CD4-positive, alpha-beta T cell treated with Interleukin-17A for 1 hour (primary cell): ENCODE measurements around the gene CASQ1.

Experiments
- DNase-seq: peaks from one replicate; pipeline ENCODE4 v3.0.0-alpha.2; 2020

Gene CASQ1

DNA sequence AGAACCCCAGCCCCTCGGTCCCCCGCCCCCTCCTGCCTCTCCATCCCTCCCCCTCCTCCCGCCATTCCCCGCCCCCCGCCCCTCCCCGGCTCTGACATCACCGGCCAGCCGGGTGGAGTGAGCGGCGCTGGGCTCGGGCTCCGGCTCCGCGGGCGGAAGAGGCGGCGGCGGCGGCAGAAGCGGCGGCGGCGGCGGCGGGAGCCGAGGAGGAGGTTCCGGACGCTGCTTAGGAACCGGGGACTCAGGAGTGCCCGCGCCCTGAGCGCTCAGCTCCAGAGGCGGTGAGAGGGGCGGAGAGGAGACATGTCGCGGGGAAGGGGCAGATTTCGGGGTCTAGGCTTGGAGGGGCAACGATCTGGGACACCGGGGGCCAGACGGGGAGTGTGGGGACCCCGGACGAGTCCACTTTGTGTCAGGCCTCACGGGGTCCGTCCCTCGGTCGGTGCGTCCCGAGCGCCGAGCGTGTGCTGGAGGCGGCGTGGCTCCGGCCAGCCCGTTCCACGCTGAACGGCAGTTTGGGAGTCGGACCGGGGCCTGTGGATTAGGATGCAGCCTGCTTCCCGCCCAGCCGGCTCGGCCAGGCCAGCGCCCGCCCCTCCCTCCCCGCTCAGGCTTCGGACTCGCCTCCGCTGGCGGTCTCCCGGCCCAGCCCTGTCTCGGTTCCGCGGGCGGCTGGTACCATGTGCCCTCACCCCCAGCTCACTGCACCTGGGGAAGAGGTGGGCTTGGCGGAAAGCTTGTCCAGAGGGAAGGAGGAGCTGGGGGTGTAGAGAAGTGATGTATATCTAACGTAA, 15.1 kb downstream of the CASQ1 start, which contains the start of gene PEA15:
PEA15 (plus strand) TSS at position 143 of the 794 bp plus-strand sequence. CDS start 6,161 bp downstream, outside the sequence.
- peak; percentile 76 for DNase-seq

DNA sequence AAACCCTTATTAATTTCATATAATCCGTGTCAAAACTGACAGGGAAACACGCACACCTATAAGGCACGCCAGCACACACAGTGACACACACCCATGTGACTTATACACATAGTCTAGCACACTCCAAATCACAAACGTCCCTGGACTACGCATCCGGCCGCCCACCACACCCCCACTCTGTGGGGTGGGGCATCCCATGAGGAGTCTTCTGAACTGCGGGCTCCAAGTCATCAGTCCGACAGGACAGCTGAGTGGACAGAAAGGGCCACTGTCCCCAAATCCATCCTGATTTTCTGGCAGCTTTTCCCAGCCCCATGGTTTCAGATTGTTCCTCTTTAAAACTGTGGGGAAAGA, 15.6 kb downstream of the CASQ1 start:
- DNase-seq, result peak; percentile 68

DNA sequence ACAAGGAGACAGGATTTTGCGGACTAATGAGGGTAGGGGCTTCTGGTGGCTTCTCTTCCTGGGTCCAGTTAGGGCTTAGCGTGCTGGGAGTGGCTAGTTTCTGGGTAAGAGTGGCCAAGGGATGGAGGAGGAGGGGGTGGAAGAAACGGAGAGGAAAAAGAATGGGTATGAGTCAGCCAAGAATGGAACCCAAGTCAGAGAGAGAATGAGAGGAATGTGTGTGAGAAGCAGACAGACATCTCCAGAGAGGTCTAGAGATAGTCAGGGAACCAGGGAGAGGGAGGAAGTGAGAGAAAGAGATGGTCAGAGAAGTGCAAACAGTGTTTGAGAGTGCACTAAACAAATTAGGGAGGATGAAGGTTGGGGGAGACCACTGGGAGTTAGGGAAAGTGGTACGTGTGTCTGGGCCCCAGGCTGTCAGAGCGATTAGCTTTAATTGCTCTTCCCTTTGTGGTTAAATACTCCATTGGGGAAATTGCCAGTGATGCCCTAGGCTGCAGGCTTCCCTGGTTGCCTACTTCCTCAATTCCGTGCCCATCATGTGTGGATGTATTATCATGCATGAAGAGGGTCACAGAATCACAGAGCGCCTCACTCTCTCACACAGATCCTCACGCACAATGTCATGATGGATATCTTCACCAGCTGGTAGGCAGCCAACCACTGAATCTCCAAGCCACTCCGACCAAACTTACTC, 16.2 kb downstream of the CASQ1 start:
- DNase-seq, result no peak

DNA sequence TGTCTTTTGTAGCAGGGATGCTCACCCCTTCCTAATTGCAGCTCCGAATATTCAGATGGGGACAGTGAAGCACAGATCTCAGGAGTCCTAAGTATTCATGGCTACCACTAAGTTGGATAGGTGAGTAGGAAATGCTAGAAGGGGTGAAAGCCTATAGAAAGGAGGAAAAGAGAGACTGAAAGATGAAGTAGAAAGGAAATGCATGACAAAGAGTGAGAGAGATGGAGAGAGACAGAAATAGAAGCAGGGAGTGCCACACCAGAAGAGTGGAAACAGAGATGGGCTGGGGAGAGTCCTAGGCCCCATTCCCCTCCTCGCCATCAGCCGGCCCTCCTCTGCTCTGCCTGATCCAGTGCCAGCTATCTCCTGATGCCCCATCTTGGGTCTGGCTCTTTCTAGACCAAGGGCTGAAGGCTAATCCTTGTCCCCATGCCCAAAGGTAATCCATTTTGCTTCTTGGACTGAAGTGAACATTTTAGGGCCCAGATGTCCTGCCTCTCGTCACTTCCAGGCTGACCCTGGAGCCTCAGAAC, 16.8 kb downstream of the CASQ1 start:
- no peak for DNase-seq

DNA sequence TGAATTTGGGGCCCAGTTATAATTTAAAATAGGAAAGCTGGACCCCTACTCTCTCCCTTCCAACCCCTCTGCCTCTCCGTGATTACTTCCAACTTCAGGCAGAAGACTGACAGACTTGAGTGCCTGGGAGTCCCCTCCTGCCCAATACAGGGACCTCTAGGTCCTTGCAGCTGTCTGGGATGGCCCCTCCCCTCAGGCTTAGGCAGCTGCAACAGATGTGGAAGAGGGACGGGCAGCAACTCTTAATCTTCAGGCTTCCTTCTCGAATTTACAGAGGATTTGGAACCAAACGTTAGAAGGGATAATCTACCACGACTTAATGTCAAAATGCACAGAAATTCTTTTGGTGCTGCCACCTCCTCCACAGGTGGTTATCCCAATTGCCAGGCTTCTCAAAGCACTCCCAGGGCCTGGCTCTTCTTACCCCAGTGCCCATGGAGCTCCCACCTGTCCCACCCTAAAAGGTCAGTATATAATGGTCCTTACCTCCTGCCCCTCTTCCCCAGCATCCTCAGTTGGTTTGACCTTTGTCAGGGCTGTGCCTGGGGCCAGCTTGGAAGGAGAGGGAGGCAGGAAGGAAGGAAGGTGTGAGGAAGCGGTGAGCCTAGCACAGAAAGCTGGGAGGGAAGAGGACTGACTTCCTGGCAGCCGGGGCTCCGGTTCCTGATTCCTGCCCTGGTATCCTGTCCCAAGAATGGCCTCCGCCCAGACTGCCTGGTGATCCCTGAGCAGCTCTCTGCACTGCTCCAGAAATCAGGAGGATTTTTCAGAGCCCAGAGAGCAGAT, 17.6 kb downstream of the CASQ1 start:
- DNase-seq, result no peak

DNA sequence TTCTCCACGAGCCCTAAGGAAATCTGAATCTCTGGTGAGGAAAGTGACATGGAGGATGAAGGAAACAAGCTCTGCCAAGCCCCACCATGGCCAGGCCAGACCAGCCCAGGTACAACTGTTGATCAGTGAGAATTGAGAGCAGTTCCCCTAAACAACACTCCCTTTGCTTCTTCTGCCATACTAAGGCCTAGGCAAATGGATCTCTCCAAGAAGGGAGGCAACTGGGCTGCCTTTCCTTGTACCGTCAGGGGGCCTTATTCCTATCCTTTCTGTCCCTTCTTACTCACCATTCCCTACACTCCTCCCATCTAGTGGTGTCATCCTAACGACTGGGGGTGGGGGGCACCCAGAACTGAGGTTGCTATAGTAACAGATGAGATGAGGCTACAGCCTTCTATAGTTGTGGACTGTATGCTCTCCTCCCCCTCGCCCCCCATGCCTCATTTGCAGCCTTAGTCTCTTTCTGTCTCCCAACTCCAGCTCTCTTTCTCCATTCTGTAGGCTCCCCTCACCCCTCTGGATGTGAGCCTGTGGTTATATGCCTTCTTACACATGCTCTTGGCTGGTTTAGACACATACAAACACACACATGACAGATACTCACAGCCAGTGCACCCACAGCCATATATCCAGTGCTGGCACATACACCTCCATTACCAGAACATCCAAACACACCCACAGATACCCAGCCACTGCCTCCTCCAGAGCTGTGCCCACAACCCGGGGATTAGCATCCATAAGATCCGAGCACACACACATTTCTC, 18.4 kb downstream of the CASQ1 start:
- no peak for DNase-seq

DNA sequence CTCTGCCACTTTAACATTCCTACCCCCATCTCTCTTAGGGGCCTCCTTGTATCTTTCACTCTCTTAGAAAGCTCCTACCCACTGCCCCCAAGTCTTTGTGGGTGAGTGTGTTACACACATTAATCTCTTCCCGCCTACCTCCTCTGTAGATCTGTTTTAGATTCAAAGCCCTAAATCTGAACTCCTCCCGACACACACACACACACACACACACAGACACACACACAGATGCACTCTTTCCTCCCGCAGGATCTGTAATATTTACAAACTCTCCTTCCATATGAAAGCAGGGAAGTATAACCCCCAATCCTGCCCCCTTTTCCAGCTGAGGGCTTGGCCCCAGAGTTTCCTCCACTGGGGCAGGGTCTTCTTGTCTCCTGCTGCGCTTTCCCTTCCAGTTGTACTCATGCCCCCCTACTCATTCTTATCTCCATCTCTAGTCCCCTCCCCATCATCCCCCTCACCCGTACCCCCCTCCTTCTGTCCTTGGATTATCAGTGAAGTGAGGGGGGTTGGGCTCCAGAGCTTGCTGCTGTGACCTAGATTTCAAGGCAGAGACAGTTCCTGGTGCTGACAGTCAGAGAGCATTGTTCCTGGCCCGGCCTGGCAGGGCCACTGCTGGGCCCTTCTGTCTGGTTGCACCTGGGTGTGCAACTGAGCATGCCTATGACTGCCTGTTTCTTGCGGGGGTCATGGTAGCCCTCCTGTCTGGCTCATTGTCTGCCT, 19.1 kb downstream of the CASQ1 start:
- DNase-seq, result no peak

DNA sequence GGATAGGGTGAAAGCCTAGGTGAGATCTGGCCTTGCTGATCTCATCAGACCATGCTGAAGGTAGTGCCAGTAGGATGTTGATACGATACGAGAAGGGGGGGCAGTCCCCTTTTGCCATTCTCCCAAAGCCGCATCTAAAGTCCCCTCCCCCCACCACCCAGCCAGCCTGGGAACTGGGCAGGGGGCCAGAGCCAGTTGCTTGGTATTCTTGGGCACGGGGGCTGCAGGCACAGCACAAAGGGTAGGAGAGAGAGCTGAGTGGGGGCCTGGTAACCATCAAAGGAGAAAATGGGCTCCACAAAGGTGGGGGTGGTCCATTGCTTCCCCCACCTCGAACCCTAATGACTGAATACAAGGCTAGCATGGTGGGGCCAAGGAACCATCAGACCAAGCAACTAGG, 20.2 kb downstream of the CASQ1 start:
- no peak for DNase-seq

DNA sequence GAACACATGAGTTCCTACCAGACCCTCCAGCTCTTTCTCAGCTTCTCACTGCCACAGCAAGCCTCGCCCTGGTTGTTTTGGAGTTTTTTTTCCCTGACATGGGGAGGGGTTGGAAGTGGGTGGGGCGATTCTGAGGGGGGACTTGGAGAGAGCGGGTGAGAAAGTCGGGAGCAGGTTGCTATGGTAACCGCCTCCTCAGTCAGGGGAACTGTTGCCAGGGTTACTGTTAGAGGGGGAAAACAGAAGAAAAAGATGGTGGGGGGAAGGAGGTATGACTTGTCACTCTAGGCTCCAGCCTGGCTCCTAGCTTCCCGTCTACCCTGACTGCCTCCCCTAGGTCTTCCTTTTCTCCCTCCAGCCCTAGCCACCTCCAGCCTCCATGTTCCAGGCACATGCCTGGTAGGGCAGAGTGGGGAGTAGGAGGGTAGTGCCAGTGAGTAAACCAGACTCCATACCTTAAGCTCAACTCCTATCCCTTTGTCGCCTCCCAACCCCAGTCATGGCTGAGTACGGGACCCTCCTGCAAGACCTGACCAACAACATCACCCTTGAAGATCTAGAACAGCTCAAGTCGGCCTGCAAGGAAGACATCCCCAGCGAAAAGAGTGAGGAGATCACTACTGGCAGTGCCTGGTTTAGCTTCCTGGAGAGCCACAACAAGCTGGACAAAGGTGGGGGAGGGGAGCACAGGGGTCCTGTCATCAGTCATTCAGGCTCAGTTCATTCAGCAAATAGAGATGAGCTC, 20.8 kb downstream of the CASQ1 start:
- no peak for DNase-seq

DNA sequence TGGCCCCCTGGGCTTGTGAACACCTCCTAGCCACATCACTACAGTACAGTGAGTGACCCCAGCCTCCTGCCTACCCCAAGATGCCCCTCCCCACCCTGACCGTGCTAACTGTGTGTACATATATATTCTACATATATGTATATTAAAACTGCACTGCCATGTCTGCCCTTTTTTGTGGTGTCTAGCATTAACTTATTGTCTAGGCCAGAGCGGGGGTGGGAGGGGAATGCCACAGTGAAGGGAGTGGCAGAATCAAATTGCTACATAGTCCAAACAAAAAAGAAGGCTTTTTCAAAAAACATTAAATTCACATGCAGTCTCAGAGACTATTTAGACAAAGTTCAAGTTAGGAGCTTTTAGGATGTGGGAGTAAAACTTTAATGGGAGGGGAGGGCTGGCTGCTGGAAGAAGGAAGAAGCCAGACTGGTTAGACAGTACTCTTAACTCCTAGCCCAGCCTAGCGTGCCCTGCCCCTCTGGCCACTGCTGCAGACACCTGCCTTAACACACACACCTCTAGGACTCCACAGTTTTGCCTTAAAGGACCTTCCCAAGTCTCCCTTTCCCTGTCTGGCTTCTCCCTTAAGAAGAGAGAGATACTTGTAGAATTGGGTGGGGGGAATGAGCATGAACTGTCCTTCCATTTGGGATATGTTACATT, 24.2 kb downstream of the CASQ1 start:
- DNase-seq, result no peak

DNA sequence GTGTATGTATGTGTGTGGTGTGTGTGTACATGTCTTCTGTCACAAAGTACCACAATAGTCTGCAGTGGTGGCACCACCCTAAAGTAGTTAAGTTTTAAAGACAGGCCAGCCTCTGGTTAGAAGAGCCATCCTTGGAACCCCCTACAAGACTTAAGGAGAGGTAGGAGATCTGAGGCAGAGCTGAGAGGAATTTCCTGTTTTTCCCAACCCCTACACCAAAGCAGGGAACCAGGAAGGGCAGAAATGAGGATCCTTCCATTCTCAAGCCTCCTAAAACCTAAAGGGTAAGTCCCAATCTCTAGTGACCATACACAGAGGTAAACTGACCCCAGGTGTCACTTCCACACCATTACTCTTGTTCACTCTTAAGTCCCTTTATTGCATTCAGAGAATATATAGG, 25.9 kb downstream of the CASQ1 start:
- no peak for DNase-seq

DNA sequence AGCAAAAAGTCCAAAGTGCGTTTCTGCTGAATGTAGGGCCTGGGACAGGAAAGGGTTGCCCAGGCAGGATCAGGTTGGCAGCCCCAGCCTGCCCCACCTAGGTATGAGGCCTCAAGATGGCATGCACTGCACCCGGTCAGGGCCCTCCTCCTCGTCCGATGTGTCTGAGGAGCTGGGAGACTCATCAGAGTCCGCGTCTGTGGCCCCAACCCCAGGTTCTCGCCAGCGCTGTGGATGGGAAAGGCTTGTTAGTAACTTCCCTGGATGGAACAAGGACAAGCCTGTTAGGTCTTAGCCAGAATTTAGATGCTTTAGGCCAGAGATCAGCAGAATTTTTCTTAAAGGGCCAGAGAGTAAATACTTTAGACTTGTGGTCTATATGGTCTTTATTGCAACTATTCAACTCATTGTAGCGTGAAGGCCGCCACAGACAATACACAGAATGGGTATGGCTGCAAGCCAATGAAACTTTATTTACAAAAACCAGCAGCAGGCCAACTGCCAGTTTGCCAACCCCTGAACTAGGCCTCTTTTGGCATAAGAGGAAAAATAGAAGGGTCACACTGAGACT, 27.2 kb downstream of the CASQ1 start:
- DNase-seq, result no peak

DNA sequence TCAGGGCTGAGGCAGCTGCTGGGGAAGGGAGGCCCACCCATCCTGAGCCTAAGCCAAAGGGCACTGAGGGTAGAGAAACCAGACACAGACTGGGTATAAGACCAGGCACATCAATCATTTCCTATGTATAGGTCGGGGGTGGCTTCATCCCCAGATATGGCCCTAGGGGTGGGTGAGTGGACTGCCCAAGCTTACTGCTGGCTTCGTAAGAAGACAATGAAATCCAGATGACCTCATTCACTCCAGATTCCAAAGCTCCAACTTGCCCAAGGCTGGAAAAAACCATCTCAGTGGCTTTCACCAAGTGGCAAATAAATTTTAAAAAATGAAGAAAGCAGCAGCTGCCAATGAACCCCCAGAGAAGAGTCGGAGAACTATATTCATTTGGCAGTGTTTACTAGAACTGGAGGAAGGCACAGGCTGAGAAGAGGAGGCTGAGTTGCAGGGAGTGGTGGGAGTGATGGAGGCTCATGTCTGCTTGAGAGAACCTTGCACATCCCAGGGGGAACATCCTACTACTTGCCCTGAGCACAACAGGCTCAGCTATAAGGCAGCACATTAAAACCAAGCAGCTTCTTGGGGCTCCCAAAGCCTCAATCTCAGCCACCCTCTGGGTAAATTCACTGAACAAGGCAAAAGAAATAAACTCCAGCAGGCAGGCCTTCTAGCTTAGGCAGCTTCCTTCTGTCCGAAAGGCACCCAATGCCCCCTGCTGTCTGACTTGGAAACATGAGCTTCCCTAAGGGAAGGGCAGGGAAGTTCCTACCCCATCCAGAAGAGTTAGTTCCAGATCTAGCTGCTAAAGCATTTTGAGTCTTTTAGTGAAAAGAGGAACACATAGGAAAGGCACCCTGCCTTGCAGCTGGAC, 28.9 kb downstream of the CASQ1 start:
- DNase-seq, result no peak

DNA sequence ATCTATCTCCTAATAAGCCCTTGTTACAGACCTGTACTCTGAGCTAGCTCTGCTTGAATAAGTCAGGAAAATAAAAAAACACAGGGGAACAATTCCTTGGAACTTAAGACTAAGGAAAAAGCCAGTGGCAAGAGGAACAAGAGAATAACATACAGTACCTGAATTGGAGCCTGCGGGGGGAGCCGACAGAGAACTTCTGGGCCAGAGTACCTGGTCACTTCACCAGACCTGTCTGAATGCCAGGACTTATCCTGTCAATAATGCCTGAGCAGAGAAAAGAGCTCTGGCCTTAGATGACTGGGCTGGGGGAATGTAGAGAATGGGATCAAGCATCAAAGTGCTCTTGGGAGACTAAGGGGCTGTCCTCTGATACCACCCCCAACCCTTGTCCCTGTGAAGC, 29.9 kb downstream of the CASQ1 start:
- no peak for DNase-seq

DNA sequence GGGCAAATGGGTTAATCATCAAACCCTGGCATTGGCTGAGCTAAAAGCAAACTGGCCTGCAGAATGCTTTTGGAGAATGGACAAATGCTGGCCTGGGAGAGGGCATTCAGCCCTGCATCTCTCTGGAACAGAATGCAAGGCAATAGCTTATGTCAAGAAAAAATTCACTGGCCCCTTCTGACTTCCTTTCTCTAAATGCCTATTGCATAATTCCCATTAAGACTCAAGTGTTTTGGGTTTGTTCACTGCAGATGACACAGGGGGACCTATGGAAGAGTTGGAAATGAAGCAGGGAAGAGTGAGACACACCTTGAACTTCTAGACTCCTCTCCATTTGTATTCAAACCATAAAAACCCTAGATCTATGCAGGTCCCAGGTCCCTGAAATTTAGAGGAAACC, 30.7 kb downstream of the CASQ1 start:
- no peak for DNase-seq

DNA sequence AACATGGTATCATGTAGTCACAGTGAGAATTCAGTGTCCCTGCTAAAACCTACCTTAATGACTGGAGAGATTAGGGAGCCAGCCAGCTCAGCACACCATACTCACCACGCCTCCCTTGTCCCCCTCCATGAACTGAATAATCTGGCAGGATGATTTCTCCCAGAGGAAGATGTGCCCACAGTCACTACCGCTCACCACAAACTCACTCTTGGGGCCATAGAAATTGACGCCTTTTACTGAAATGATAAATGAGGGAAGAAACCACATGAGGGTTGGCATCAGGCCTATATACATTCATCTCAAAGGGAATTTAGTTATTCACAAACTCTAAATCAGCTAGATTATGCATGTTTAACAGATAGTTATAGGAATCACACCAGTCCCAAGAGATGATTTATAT, 32.2 kb downstream of the CASQ1 start:
- DNase-seq, result no peak

DNA sequence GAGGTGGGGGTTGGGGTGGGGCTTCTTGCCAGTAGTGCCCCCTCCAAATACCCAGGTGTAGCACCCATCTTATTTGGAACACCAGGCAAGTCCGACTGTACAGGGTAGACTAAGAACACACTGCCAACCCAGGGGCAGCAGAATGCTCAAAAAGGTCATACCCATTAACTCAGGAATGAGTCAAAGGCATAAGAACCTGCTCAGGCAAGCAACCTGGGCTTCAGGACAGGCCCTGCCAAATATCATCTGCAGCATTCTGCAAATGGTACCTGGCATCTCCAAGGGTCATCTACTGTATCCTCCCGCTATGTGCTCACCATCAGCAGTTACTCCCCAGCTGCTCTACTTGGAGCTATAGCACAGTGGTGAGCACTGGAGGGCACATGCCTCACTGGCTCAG, 34.2 kb downstream of the CASQ1 start:
- no peak for DNase-seq

DNA sequence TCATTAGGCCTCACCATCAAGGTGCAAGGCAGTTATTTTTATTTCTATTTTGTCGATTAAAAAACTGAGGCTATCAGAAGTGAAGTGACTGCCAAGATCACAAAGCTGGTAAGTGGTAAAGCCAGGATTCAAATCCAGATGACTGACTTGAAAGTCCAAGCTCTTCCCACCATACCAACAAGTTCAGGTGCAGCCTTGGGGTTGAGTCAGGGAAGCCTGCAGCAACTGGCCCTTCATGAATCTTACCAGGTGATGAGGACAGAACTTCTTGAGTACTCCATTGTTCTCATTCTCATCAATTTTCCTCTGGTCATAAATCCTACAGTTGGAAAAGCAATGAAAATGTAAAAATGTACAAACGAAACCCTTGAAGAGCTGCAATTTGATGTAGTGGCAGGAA, 35.0 kb downstream of the CASQ1 start:
- no peak for DNase-seq

DNA sequence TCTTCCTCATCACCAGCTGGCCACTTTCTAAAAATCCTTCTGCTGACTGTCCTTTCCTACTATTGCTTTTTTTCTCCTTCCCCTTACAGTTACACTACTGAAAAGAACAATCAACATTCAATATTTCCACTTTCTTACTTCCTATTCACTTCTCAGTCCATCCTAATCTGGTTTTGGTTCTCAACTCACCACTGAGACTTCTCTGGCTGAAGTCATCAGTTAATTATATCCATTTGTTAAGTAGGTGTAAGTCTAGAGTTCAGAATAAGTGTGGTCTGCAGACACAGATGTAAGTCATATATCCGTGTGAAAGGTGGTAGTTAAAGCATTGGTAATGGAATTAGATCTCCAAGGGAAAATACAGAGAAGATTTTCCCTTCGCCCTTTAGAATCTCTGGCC, 36.2 kb downstream of the CASQ1 start:
- no peak for DNase-seq
